Right atrium auricular region (tissue), 2 donors: ENCODE results near the gene HID1. TPM values are rescaled to one million over a fixed set of nuclear protein-coding genes. Genes with fewer than 3 reads are reported as not detected.

Experiments used
- DNase-seq: peaks from one replicate; pipeline ENCODE4 v3.0.0-alpha.2; 2019; ENCODE audit warnings: low spot score
- H3K27ac ChIP-seq, 2 donors: fragments of 200-600 bp; sonication (generic); 1 replicate in 1 of 2; 2 replicates in 1 of 2; pipeline ENCODE4 v1.5.1; 2016 to 2019
- H3K27me3 ChIP-seq, 2 donors: fragments of 200-600 bp; sonication (generic); one replicate each; pipeline versions ENCODE4 v1.5.1 to v1.6.0; 2017 to 2019
- H3K36me3 ChIP-seq: fragments of 200-600 bp; sonication (generic); one replicate; pipeline ENCODE4 v1.5.1; 2016
- H3K4me1 ChIP-seq, 2 donors: fragments of 200-600 bp; sonication (generic); one replicate each; pipeline versions ENCODE4 v1.5.1 to v1.6.0; 2017 to 2019
- H3K4me3 ChIP-seq, 2 donors: fragments of 200-600 bp; sonication (generic); 1 replicate in 1 of 2; 2 replicates in 1 of 2; pipeline ENCODE4 v1.5.1; 2017 to 2019; ENCODE audit warnings: mild to moderate bottlenecking in 1 of 2, moderate library complexity in 1 of 2
- H3K9me3 ChIP-seq, 2 donors: fragments of 200-600 bp; sonication (generic); one replicate each; pipeline ENCODE4 v1.5.1; 2019
- total RNA-seq, 2 donors: library from RNA; depleted of rRNA; stranded (reverse); fragments of >200 nt; gene quantifications; one replicate each; pipeline ENCODE4 v1.1.0, GENCODE V29; 2016
- TF ChIP-seq, protein P1 (sequence below), 2 donors: fragments of 200-600 bp; sonication (generic); IDR thresholded peaks; one replicate each; pipeline ENCODE4 v1.5.1; 2019; ENCODE audit warnings: antibody characterized with exemption in 2 of 2

The HID1 gene
- total RNA-seq, 2 donors from 2014 or later = 10.6 to 11.7 TPM

DNA sequence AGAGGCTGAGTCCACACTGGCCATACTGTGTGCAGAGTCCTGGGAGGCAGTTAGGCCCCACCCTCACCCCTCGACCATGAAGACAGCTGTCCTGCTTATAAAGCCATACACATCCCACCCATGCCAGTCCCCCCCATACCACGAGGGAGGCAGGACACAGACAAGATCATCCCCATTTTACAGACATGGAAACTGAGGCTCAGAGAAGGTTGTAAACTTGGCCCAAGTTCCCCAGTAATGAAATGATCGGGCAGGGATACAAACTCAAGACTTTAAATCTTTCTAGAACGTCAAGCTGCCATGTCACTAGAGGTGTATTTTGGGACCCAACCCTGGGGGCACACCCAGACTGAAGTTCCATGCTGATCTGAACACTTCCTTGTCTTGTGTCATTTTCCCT, 16.5 kb downstream of the HID1 start:
- no peaks in the 10 kb centered on the region for H3K36me3 ChIP-seq
- no peak for DNase-seq
- H3K9me3 ChIP-seq = no peaks in the 10 kb centered on the region
- TF ChIP-seq, protein P1, sequence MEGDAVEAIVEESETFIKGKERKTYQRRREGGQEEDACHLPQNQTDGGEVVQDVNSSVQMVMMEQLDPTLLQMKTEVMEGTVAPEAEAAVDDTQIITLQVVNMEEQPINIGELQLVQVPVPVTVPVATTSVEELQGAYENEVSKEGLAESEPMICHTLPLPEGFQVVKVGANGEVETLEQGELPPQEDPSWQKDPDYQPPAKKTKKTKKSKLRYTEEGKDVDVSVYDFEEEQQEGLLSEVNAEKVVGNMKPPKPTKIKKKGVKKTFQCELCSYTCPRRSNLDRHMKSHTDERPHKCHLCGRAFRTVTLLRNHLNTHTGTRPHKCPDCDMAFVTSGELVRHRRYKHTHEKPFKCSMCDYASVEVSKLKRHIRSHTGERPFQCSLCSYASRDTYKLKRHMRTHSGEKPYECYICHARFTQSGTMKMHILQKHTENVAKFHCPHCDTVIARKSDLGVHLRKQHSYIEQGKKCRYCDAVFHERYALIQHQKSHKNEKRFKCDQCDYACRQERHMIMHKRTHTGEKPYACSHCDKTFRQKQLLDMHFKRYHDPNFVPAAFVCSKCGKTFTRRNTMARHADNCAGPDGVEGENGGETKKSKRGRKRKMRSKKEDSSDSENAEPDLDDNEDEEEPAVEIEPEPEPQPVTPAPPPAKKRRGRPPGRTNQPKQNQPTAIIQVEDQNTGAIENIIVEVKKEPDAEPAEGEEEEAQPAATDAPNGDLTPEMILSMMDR (IDR thresholded peaks at IDR 0.05) = no peak
- H3K4me3 ChIP-seq = no peak overlapping the region
- H3K27ac ChIP-seq = no peak overlapping the region
- no peaks in the 10 kb centered on the region for H3K27me3 ChIP-seq
- H3K4me1 ChIP-seq = no peaks in the 10 kb centered on the region

DNA sequence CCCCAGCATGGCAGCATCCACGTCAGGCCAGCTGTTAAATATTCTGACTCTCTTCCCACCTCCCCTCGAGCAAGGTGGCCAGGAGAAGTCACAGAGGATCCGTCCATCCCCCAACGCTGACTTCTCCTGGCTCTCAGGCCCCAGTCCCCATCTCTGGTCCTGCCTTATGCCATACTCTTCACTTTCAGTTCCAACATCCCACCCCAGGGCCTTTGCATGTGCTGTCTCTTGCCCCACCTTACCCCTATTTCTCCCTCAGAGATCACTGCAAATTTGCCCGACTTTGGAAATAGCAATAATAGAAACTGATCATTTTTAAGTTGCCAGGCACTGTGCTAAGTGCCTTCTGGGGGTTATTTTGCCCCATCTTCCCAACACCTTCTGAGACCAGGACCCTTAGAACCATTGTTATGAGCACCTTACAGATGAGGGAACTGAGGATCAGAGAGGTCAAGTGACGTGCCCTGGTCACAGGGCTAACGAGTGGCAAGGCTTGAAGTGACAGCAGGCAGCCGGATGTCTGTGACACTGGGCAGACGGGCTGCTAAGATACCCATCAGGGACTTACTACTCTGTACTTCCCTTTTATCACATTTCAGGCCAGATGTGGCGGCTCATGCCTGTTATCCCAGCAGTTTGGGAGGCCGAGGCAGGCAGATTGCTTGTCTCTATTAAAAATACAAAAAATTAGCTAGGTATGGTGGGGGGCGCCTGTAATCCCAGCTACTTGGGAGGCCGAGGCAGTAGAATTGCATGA, 17.7 kb downstream of the HID1 start:
- no peaks in the 10 kb centered on the region for H3K36me3 ChIP-seq
- TF ChIP-seq, protein P1 (IDR thresholded peaks at IDR 0.05) = no peak

GRCh38 chr17:74954115-74954514, 18.4 kb downstream of the HID1 start:
- DNase-seq = no peak
- H3K4me3 ChIP-seq = no peak overlapping the region
- no peaks in the 10 kb centered on the region for H3K9me3 ChIP-seq
- no peaks in the 10 kb centered on the region for H3K36me3 ChIP-seq
- no peaks in the 10 kb centered on the region for H3K27me3 ChIP-seq
- no peak overlapping the region for H3K27ac ChIP-seq
- TF ChIP-seq, protein P1 (IDR thresholded peaks at IDR 0.05) = no peak
- H3K4me1 ChIP-seq = no peaks in the 10 kb centered on the region

More for the DNA sequence above, 17.7 kb downstream of the HID1 start:
- H3K27ac ChIP-seq = no peak overlapping the region
- no peak overlapping the region for H3K4me3 ChIP-seq
- H3K27me3 ChIP-seq = no peaks in the 10 kb centered on the region
- H3K4me1 ChIP-seq = no peaks in the 10 kb centered on the region
- H3K9me3 ChIP-seq = no peaks in the 10 kb centered on the region
- no peak for DNase-seq

- Histone ChIP-seq H3K4me1 (no peaks in the 10 kb centered on the region), H3K4me3 (no peak overlapping the region), H3K9me3 (no peaks in the 10 kb centered on the region), H3K36me3 (no peaks in the 10 kb centered on the region), H3K27ac (no peak overlapping the region), H3K27me3 (no peaks in the 10 kb centered on the region)
- no peak for DNase-seq
- TF ChIP-seq, protein P1 (IDR thresholded peaks at IDR 0.05) = no peak
Measured at GRCh38 chr17:74953134-74953687, 19.3 kb downstream of the HID1 start.

DNA sequence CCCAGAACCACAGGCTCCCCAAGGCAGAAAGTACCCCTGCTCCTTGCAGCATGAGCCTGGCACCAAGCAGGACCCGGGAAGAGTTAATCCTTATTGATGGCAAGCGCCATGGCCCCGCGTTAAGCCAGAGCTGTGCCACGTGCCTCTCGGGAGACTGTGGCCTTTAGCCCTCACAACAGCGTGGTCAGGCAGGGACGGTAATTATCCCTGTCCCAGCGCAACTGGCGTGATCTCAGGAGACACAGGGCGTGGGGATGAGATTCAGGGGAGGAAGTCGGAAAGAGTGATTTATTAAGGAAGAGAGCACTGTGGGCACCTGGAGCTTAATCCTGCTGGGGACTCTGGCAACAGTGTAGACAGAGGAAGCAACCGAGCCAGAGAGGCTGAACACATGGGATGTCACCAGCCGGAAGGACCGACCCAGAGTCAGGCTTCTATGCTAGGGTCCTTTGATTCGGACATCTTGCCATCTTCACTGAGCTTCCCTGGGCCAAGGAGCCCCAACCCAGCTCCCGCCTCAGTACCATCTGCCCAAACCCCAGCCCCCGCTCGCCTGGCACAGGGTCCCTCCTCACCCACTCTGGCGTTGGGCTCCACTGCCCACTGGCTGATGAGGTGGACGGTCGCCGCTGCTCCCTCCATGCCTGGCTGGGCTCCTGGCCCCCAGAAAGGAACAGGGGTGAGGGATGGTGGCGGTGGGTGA, 20.0 kb downstream of the HID1 start:
- no peak for DNase-seq
- H3K27ac ChIP-seq = no peak overlapping the region
- H3K4me1 ChIP-seq = no peaks in the 10 kb centered on the region
- TF ChIP-seq, protein P1 (IDR thresholded peaks at IDR 0.05) = no peak
- H3K9me3 ChIP-seq = no peaks in the 10 kb centered on the region
- no peaks in the 10 kb centered on the region for H3K27me3 ChIP-seq
- no peak overlapping the region for H3K4me3 ChIP-seq
- no peaks in the 10 kb centered on the region for H3K36me3 ChIP-seq
